Type B pancreatic cell (in vitro differentiated cells): ENCODE data around the gene FARP1. TPM values are rescaled to one million over a fixed set of nuclear protein-coding genes. Genes with fewer than 3 reads are reported as not detected.

Experiments
- DNase-seq: peaks from one replicate; pipeline ENCODE4 v3.0.0; 2021; ENCODE audit warnings: mixed read lengths; ENCODE audit not compliant: unreplicated experiment; ENCODE audit errors: extremely low spot score
- H3K27ac Mint-ChIP-seq: 2 replicates; pipeline ENCODE4 v1.8.0; 2021; ENCODE audit warnings: mild to moderate bottlenecking, mixed read lengths
- H3K27me3 Mint-ChIP-seq: 2 replicates; pipeline ENCODE4 v1.8.0; 2021; ENCODE audit warnings: mixed read lengths
- H3K36me3 Mint-ChIP-seq: 2 replicates; pipeline ENCODE4 v1.8.0; 2021; ENCODE audit warnings: mixed read lengths
- H3K4me1 Mint-ChIP-seq: one replicate; pipeline ENCODE4 v1.8.0; 2021; ENCODE audit warnings: mixed read lengths; ENCODE audit not compliant: unreplicated experiment
- H3K4me3 Mint-ChIP-seq: 2 replicates; pipeline ENCODE4 v1.8.0; 2021; ENCODE audit warnings: mild to moderate bottlenecking, mixed read lengths
- H3K9me3 Mint-ChIP-seq: 2 replicates; pipeline ENCODE4 v1.8.0; 2021; ENCODE audit warnings: mixed read lengths
- CTCF ChIP-seq: fragments of 200-600 bp; sonication (generic); conservative IDR thresholded peaks from 2 replicates; pipeline ENCODE4 v1.5.0; 2021; ENCODE audit warnings: antibody characterized with exemption, mild to moderate bottlenecking
- total RNA-seq: library from RNA; stranded (reverse); gene quantifications from 2 replicates; pipeline ENCODE4 v1.2.1, GENCODE V29; 2021; ENCODE audit warnings: low replicate concordance

Gene FARP1
- total RNA-seq, 1 donor from 2014 or later = 195 TPM

- H3K27me3 Mint-ChIP-seq = no peaks in the 10 kb centered on the region
- no peak for TF ChIP-seq CTCF
- peaks cover 37% of the 10 kb centered on the region for H3K4me1 Mint-ChIP-seq
- peak overlapping the region; percentile 38 for H3K4me3 Mint-ChIP-seq
- H3K9me3 Mint-ChIP-seq = no peaks in the 10 kb centered on the region
- peaks cover 32% of the 10 kb centered on the region for H3K36me3 Mint-ChIP-seq
- no peak for DNase-seq
- peak overlapping the region; percentile 79 for H3K27ac Mint-ChIP-seq
Observed at GRCh38 chr13:98405690-98406344, 262.9 kb downstream of the FARP1 start.

- H3K27me3 Mint-ChIP-seq = no peaks in the 10 kb centered on the region
- H3K27ac Mint-ChIP-seq = peak overlapping the region; percentile 79
- no peak for DNase-seq
- H3K4me1 Mint-ChIP-seq = peaks cover 37% of the 10 kb centered on the region
- H3K9me3 Mint-ChIP-seq = no peaks in the 10 kb centered on the region
- H3K36me3 Mint-ChIP-seq = peaks cover 37% of the 10 kb centered on the region
- TF ChIP-seq CTCF = no peak
- H3K4me3 Mint-ChIP-seq = no peak overlapping the region
Observed at GRCh38 chr13:98406427-98406826, 263.5 kb downstream of the FARP1 start.

- no peak for TF ChIP-seq CTCF
- H3K36me3 Mint-ChIP-seq = peaks cover 39% of the 10 kb centered on the region
- H3K9me3 Mint-ChIP-seq = no peaks in the 10 kb centered on the region
- no peak for DNase-seq
- H3K27ac Mint-ChIP-seq = peak overlapping the region; percentile 9
- H3K27me3 Mint-ChIP-seq = no peaks in the 10 kb centered on the region
- peaks cover 38% of the 10 kb centered on the region for H3K4me1 Mint-ChIP-seq
- H3K4me3 Mint-ChIP-seq = no peak overlapping the region
Observed at GRCh38 chr13:98406971-98407370, 264.1 kb downstream of the FARP1 start.

- Mint-ChIP-seq H3K4me1 (peaks cover 37% of the 10 kb centered on the region), H3K9me3 (no peaks in the 10 kb centered on the region), H3K36me3 (peaks cover 43% of the 10 kb centered on the region), H3K27ac (no peak overlapping the region), H3K4me3 (no peak overlapping the region), H3K27me3 (no peaks in the 10 kb centered on the region)
- no peak for TF ChIP-seq CTCF
- DNase-seq = no peak
Observed at GRCh38 chr13:98407575-98407974, 264.7 kb downstream of the FARP1 start.

GRCh38 chr13:98409281-98409680 lies 266.4 kb downstream of the FARP1 start:
- H3K4me3 Mint-ChIP-seq = no peak overlapping the region
- TF ChIP-seq CTCF = no peak
- peak overlapping the region; percentile 17 for H3K27ac Mint-ChIP-seq
- H3K36me3 Mint-ChIP-seq = peaks cover 46% of the 10 kb centered on the region
- no peak for DNase-seq
- peaks cover 36% of the 10 kb centered on the region for H3K4me1 Mint-ChIP-seq
- H3K27me3 Mint-ChIP-seq = no peaks in the 10 kb centered on the region
- no peaks in the 10 kb centered on the region for H3K9me3 Mint-ChIP-seq
